HG02884 (cell line): Measurements from ENCODE around the gene LACTBL1.
"Not testable (repeated sequence)": the region's sequence is repeated elsewhere in the genome, so short reads cannot be mapped to it uniquely, and the experiment has no call there.

Experiments used
- ATAC-seq: cut with Tn5 transposase; IDR thresholded peaks from one replicate; pipeline ENCODE4 v1.9.1; 2021; ENCODE audit warnings: mild to moderate bottlenecking, moderate library complexity; ENCODE audit not compliant: unreplicated experiment

The LACTBL1 gene, protein sequence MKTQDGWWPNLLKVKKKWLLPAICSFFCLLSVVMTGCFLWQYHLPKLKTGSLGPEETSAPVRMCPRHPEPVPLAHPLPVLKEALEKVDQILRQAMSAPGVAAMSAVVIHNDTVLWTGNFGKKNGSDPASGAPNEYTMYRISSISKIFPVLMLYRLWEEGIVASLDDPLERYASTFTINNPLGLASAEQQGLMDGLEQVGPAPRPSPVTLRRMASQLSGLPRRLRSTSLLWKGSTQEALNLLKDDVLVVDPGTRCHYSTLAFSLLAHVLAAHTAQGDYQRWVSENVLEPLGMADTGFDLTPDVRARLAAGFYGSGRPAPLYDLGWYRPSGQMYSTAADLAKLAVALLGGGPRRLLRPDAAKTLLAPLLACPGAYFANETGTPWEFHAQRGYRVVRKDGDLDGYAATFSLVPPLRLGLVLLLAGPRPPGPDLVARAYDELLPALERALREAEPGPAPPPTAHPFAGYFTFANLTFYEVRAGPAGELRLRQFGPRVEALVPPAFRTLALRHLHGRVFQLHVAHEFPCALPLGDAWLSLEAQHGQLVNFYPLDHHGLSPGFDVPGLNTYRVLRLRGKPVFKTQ

GRCh38 chr1:22972760-22973159 lies at the start of gene LACTBL1:
Gene LACTBL1 (minus strand): TSS chr1:22972866. CDS start chr1:22972316, 550 bp downstream.
- no peak for ATAC-seq

DNA sequence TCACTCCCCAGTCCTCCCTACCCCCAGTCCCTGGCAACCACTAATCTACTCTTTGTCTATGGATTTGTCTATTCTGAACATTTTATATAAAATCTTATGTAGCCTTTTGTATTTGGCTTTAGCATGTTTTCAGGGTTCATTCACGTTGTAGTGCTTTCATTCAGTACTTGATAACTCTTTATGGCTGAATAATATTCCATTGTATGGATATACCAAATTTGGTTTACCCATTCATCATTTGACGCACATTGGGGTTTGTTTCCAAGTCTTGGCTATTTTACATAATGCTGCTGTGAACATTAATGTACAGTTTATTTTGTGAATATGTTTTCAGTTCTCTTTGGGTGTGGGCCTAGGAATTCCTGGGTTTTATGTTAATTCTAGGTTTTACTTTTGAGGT lies 49.2 kb upstream of the LACTBL1 start:
- no peak for ATAC-seq

DNA sequence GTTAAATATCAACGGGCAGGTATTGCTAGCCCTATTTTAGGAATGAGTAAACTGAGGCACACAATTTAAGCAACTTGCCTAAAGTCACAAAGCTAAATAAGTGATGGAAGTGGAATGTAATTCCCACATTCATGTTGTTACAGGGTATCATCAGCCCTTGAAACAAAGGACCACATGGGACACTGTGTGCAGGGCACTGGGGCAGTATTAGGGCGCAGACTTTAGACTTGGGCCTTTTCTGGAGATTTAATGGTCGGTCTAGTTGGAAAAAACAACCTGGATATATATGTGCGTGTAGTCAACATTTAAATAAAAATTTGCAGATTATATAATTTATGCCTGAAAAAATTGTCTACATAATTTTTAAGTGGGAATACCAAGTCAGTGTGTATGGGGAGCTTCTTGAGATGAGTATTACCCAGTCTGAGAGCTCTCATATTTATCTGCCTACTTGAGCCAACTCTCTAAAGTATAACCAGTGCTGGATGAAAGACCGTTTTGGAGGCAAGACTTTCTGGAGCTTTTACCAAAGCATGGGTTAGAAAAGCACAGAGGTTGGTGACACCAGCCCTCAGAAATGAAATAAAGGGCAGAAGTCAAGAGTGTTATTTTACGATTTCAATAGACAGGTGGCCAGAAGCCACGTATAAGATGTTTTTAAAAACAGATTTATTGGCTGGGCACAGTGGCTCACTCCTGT lies 48.2 kb upstream of the LACTBL1 start:
- no peak for ATAC-seq

DNA sequence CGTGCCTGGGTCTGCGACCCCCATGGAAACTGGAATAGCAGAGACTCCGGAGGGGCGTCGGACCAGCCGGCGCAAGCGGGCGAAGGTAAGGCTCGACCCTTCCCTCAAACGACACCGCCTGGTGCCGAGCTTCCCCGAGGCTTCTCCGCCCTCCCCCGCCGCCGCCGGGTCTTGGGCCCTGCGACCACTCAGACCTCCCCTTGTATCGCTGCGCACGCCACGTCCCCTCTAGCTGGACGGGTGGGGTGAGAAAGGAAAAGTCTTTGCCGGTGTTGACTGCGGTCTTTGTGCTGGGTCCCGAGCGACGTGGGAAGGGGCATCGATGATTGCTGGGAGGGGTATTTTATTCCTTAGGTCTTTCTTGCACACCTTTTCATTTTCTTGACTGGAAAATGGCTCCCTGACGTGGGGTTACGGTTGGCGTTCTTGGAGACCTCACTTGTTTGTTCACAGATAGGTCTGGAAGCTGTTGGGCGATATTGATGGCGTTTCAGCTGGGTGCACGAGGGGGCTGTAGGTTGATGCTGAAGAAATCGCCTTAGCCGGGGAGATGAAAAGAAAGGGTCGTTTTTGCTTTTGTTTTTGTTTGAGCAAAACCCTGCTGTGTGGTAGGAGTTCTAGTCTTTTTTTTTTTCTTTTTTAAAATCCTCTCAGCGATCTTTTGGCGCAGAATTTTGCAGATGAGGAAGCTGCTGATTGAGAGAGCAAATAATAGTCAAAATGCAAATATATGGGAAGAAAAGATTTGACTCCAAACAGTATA lies 47.4 kb upstream of the LACTBL1 start:
- ATAC-seq, result peak; percentile 18

DNA sequence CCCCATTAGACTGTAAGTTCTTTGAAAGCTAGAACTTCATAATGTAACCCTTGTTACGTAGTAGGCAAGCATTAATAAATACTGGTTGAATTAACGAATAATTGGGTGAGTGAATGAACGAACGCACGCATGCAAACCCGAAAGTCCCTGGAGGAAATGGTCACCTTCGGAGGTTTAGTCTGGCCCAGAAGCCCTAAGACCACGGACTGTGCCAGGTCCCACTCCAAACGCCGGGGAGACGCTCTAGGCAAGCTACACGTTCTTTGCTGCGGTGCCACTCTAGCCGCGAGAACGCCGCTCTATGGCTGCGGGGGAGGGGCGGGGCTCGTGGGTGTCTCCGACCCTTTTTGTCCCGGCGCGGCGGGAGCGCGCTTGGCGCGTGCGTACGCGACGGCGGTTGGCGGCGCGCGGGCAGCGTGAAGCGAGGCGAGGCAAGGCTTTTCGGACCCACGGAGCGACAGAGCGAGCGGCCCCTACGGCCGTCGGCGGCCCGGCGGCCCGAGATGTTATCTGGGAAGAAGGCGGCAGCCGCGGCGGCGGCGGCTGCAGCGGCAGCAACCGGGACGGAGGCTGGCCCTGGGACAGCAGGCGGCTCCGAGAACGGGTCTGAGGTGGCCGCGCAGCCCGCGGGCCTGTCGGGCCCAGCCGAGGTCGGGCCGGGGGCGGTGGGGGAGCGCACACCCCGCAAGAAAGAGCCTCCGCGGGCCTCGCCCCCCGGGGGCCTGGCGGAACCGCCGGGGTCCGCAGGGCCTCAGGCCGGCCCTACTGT lies 46.6 kb upstream of the LACTBL1 start, which contains the start of gene KDM1A:
TSS of gene KDM1A (plus strand) at position 375 of the 769 bp plus-strand sequence. CDS start at position 504, 129 bp downstream.
- ATAC-seq, result peak; percentile 88

DNA sequence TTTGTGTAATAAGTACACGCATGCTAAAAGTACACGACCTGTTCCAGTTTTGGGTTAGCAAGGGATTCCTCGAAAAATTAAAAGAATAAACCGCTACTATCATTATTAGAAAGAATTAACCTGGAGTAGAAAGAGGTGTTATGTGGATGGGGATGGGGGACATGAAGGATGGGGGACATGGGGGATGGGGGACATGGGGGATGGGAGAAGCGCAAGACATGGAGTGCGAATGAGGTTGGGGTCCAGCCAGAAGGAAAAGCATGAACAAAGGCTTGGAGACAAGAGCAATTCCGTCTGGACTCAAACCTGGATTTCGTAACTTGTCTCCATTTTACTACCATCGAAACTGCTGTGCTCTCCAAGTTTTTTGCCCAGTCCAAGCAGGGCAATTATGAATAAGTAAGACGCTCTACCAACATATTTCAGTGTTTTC lies 46.0 kb upstream of the LACTBL1 start:
- ATAC-seq, result no peak

GRCh38 chr1:23013657-23014056 lies 41.0 kb upstream of the LACTBL1 start:
- ATAC-seq, result no peak

DNA sequence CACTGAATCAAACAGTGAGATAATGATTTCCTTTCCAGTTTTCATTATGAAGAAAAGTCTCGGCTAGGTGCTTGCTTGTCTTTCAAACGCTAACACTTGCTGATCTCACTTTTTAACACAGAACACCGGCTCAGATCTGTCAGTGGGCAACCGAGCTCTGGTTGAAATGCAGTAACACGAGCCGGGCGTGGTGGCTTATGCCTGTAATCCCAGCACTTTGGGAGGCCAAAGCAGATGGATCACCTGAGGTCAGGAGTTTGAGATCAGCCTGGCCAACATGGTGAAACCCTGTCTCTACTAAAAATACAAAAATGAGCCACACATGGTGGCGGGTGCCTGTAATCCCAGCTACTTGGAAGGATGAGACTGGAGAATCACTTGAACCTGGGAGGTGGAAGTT lies 37.4 kb upstream of the LACTBL1 start:
- not testable (repeated sequence) for ATAC-seq

GRCh38 chr1:23008901-23009300 lies 36.2 kb upstream of the LACTBL1 start:
- no peak for ATAC-seq

DNA sequence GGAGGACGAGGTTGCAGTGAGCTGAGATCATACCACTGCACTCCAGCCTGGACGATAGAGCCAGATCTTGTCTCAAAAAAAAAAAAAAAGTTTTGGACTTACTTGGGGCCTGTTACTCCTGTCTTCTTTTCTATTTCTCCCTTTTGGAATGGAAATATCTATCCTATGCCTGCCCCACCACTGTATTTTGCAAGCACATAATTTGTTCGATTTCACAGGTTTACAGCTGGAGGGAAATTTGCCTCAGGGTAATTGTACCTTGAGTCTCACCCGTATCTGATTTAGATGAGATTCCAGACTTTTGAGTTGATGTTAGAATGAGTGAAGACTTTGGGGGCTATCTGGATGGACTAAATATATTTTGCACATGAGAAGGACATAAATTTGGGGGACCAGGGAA lies 34.4 kb upstream of the LACTBL1 start:
- ATAC-seq, result no peak

DNA sequence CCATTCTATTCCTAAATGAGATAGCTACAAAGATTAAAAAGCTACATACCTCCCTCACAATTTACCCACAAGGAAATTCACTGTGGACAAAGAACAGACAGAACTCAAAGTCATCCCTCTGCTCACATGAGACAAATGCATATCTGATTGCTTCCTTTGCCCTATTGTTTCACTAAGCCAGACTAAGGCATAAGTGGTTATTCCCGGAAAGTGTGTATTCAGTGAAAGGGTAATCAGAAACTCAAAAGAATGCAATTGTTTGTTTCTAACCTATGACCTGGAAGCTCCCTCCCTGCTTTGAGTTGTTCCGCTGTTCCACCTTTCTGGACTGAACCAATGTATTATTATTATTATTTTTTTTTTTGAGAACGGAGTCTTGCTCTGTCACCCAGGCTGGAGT lies 32.1 kb upstream of the LACTBL1 start:
- not testable (repeated sequence) for ATAC-seq

- ATAC-seq, result no peak
Measured at GRCh38 chr1:23004112-23004511, 31.4 kb upstream of the LACTBL1 start.

GRCh38 chr1:23002218-23002617 lies 29.6 kb upstream of the LACTBL1 start:
- not testable (repeated sequence) for ATAC-seq

DNA sequence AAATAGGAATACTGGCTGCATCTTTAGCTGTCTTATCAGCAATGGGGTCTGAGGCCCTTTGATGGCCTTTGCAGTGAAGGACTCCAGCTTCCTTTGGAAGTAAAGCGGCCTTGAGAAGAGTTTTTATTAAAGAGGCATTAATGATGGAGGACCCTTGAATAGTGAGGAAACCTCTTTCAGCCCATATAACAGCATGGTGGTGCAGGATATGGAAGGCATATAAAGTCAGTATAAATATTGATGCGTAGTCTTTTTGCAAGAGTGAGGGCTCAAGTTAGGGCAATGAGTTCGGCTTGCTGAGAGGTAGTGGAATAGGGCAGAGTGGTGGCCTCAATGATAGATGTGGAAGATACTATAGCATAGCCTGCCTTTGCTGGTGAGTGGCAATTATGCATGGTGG lies 27.5 kb upstream of the LACTBL1 start:
- ATAC-seq, result not testable (repeated sequence)

DNA sequence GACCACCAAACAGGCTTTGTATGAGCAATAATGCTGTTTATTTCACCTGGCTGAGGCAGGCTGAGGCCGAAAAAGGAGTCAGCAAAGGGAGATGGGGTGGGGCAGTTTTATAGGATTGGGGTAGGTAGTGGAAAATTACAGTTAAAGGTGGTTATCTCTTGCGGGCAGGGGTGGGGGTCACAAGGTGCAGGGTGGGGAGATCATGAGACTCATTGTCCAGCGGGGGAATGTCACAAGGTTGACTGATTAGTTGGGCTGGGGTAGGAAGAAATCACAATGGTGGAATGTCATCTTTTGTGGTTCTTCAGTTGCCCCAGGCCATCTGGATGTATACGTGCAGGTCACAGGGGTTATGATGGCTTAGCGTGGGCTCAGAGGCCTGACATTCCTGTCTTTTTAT lies 24.9 kb upstream of the LACTBL1 start:
- not testable (repeated sequence) for ATAC-seq

GRCh38 chr1:22995774-22996173 lies 23.1 kb upstream of the LACTBL1 start:
- ATAC-seq, result no peak

- not testable (repeated sequence) for ATAC-seq
Measured at GRCh38 chr1:22993220-22993795, 20.6 kb upstream of the LACTBL1 start.

GRCh38 chr1:22992384-22992783 lies 19.7 kb upstream of the LACTBL1 start:
- ATAC-seq, result not testable (repeated sequence)

DNA sequence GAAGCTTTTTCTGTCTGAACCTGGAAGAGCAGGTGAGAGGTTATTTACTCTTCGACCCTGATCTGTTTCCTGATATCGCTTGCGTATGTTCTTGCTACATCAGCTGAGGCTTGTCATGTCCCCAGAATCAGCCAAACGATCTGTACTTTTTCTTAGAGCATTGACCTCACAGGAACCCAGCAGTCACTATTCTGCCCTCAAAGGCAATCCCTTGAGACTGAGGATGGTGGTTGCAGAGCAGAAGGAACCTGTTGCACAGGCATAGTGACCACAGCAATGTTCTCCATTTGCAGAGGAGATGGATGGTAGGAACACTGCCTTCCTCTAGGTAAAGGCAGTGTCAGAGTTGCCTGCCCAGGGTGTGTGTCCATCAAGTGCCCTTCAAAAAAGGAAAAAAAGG lies 11.3 kb upstream of the LACTBL1 start:
- ATAC-seq, result no peak

DNA sequence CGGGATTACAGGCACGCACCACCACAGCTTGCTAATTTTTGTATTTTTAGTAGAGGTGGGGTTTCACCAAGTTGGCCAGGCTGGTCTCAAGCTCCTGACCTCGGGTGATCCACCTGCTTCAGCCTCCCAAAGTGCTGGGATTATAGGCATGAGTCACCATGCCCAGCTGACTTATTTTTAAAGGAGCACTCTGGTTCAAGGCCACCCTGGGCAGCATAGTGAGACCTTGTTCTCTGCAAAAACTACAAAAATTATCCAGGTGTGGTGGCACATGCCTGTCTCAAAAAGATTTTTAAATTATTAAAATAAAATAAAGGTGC lies 7.8 kb upstream of the LACTBL1 start:
- not testable (repeated sequence) for ATAC-seq
